DLD1 (cell line): ENCODE measurements around the gene NME7.
"Not testable (repeated sequence)": the region's sequence is repeated elsewhere in the genome, so short reads cannot be mapped to it uniquely, and the experiment has no call there.

Source experiments
- in situ Hi-C: cut with HindIII; loops from 2 replicates; pipeline ENCODE4 v1.10.0; 2017; ENCODE audit warnings: low sequenced_read_pairs

Gene NME7

DNA sequence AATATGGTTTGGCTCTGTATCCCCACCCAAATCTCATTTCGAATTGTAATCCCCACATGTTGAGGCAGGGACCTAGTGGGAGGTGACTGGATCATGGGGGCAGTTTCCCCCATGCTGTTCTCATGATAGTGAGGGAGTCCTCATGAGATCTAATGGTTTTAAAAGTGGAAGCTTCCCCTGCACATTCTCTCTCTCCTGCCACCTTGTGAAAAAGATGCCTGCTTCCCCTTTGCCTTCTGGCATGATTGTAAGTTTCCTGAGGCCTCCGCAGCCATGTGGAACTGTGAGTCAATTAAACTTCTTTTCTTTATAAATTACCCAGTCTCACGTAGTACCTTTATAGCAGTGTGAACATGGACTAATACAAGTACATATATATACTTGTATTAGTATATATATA, 25.5 kb downstream of the NME7 start:
- in situ Hi-C loops = not testable (repeated sequence)

DNA sequence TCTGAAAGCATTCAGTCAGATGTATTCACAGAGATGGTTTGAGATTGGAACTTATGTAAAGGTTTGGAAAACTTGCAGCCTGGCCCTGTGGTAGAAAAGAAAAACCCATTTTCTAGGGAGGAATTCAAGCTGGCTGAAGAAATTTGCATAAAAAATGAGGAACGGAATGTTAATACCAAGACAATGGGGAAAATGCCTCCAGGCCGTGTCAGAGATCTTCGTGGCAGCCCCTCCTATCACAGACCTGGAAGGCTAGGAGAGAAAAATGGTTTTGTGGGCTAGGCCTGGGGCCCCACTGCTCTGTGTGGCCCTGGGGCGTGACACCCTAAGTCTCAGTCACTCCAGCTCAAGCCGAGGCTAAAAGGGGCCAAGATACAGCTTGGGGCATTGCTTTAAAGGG, 26.7 kb downstream of the NME7 start:
- in situ Hi-C loops = no loop called here

DNA sequence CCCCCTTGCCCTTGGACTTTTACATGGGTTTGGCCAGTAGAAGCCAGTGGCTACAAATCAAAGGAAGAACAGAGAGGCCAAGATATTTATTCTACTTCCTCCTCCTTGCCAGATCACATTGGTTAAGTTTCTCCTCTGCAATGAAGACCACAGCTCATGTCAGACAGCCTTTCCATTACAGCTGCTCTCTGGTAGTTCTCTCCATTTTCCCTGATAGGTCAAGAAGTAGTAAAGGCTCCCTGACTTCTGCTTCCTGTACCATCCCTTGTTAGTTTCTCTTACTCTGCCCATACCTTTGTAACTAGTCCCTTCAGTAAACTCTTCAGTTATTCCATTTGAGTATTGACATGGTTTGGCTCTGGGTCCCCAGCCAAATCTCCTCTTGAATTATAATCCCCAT, 27.8 kb downstream of the NME7 start:
- in situ Hi-C loops = no loop called here

DNA sequence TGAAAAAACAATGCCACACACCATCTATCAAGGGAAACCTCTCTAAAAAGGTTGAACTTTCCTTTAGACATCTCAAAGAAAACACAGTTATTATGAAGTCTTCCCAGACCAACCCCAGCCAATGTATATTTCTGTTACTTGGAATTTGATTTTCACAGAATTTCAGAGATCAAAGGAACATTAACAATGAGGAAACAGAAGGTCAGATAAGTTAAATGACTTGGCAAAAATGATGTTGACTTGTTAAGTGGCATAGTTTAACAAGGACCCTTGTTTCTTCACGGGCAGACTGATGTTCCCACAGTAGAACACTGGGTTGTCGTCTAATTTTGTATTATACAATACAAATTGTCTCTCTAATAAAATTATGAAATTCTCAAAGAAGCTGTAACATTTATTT, 29.0 kb downstream of the NME7 start:
- in situ Hi-C loops = no loop called here

DNA sequence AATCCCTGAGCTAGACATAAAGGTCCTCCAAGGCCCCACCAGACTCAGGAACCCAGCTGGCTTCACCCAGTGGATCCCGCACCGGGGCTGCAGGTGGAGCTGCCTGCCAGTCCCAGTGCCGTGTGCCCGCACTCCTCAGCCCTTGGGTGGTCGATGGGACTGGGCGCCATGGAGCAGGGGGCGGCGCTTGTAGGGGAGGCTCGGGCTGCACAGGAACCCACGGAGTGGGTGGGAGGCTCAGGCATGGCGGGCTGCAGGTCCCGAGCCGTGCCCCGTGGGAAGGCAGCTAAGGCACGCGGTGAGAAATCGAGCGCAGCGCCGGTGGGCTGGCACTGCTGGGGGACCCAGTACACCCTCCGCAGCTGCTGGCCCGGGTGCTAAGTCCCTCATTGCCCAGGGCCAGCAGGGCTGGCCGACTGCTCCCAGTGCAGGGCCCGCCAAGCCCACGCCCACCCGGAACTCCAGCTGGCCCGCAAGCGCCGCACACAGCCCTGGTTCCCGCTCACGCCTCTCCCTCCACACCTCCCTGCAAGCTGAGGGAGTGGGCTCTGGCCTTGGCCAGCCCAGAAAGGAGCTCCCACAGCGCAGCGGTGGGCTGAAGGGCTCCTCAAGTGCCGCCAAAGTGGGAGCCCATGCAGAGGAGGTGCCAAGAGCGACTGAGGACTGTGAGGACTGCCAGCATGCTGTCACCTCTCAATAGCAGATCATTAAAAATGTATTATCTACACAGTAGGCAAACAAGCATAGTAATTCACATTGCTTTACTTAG, 30.5 kb downstream of the NME7 start:
- in situ Hi-C loops = not testable (repeated sequence)

DNA sequence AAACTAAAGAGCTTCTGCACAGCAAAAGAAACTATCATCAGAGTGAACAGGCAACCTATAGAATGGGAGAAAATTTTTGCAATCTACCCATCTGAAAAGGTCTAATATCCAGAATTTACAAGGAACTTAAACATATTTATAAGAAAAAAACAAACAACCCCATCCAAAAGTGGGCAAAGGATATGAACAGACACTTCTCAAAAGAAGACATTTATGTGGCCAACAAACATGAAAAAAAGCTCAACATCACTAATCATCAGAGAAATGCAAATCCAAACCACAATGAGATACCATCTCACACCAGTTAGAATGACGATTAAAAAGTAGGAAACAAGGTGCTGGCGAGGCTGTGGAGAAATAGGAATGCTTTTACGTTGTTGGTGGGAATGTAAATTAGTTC, 32.9 kb downstream of the NME7 start:
- in situ Hi-C loops = not testable (repeated sequence)

DNA sequence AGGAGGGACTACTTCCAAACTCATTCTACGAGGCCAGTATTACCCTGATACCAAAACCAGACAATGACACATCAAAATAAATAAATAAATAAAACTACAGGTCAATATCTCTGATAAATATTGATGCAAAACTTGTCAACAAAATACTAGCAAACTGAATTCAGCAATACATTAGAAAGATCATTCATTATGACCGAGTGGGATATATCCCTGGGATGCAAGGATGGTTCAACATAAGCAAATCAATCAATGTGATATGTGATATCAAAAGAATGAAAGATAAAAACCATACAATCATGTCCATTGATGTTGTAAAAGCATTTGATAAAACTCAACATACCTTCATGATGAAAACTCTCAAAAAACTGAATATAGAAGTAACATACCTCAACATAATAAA, 36.7 kb downstream of the NME7 start:
- in situ Hi-C loops = no loop called here

DNA sequence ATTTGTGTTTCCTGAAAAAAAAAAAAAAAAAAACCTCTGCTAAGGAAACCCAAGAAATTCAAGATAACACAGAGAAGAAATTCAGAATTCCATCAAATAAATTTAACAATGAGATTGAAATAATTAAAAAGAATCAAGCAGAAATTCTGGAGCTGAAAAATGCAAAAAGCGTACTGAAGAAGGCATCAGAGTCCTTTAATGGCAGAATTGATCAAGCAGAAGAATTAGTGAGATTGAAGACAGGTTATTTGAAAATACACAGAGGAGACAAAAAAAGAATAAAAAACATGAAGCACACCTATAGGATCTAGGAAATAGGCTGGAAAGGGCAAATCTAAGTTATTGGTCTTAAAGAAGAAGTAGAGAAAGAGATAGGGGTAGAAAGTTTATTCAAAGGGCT, 38.2 kb downstream of the NME7 start:
- in situ Hi-C loops = no loop called here

DNA sequence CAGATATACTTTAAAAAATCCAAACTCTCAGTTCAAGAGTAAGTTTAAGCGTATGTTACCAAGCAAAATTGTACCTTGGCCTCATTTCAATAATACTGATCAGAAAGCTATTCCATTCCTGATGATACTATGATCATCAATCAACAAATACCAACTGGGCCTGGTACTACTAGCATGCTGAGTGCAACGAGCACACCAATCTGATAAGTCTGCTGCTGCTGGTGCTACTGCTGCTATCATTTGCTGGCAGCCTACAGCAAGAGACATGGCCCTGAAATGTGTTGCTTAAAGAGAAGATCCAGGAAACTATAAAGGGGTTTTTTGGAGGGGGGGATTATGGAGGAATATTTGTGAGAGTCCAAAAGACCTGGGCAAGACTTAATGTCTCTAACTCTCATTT, 39.7 kb downstream of the NME7 start:
- in situ Hi-C loops = no loop called here

DNA sequence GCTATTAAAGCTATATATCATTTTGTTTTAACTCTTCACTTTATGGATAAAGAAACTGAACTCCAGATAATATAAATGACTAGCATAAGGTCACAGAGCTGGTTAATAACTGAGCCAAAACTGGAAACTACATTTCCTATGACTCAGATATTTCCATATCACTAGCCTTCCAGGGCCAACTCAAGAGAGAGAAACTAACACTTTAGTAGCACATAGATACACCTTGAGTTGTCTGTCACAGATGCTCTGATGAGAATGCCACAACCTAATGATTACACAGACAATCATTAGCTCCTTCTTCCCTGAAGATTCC, 40.7 kb downstream of the NME7 start:
- in situ Hi-C loops = no loop called here

DNA sequence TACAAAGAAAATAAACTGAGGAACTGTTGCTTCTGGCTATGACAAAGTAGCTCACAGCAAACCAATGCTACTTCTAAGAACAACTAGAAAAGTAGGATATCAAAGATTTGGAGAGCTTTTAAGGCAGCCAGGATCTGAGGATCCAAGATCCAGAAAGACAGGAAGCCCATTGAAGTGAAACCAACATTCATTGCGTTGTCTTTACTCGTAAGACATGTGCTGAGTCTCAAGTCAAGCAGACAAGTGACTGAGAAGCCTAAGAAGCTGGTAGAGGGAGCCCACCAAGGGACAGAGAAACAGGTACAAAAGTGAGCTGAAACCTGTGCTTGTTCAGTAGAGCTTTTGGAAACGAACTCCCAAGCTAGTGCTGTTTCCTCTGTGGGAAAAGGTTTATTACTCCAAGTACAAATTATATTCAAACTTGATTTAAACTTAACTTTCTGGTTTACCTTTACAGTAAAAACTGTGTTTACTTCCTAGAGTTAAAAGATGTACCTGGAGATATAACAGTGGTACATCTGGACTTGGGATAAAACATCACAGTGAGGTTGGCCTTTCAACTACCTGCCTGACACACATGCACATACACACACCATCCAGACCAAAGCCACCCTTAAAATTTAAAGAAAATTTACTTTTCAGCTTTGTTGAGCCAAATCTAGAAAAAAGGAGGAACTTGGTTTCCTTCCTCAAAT, 41.2 kb downstream of the NME7 start:
- in situ Hi-C loops = no loop called here

DNA sequence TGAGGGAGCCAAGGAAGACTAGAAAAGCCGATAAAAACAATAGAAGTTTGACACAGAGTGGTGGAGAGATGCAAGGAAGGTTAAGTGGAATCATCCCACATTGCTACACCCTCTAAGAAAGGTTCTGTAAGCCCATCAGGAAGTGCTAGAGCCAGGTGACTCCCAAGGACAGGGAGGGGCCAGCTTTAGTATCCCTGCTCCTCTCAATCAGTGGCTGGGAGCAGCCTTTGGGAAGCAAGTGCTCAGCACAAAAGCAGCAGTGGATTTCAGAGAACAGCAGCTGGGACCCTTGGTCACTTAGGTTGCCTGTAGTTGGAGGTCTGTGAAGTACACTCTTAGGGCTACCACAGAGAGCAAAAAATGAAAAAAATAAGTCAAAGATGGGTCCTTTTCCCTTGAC, 42.5 kb downstream of the NME7 start:
- in situ Hi-C loops = no loop called here

DNA sequence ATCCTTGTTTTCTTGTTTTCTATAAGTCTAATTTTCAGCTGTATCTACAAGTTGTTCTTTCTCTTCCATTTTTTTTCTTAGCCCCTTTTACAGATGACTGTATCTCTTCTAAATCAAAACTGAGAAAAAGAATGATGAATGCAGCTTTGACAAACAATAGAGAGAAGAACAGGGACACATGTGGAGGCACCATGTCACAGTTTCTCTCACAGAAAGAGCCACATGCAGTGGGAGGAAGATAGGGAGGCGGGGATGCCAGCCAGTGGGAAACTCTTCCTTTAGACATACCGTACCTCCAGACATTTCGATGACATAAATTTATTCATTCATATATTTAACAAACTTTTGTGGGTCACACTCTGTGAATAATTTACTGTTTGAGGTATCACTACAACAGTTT, 45.5 kb downstream of the NME7 start:
- in situ Hi-C loops = no loop called here

DNA sequence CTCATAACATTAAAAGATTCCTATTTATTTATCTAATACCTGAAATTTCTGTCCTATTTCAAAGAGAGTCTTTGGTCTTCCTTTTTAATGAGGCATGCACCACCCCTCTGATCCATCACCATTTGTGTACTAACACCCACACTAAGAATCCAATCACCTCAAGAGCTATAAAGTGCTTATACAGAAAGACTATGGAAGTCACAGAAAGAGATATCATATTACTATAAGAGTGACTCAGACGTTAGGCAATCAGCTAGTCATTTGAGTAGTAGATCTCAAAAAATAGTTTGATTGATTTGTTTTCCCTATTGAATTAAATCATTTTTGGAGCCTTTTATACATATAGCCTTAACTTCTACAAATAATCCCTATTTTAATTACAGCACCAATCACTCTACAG, 46.1 kb downstream of the NME7 start:
- in situ Hi-C loops = no loop called here

DNA sequence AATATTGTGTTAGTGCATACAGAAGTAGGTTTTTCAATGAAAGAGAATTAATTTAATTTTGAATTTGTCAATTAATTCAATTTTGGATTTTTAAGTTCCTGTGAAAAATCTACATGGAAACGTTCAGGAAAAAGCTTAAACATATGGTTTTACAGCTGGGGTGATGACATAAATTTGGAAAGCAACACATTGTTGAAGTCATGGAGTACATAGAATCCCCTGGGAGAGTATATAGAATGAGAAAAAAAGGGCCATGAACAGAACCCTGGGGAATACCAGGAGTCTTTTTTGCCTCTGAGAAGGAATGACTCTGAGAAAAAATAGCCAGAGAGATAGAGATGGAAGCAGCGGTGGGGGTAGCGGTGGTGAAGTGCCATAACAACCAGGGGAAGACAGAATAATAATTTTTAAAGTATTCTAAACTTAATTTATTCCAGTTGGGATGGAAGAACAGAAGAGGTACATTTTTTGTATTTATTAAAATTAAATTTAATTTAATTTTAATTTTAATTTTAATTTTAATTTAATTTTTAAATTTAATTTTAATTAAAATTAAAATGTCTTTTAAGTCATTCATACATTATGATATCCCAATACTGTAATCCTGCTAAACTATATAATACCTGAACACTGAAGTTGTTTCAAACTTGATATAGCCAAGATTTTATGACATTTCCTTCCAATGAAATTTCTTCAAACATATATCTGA, 48.9 kb downstream of the NME7 start:
- in situ Hi-C loops = no loop called here

DNA sequence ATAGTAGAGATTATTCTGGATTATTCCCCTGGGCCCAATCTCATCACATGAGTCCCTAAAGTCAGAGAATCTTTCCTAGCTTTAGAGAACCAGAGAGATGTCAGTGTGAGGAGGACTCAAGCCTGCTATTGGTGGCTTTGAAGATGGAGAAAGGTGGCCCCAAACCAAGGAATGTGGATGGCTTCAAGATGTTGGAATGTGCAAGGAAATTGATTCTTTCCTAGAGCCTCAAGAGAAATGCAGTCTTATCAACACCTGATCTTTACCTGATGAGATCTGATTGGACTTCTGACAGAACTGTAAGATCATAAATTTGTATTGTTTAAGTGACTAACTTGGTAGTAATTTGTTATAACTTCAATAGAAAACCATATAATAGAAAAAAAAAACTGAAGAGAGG, 51.0 kb downstream of the NME7 start:
- in situ Hi-C loops = no loop called here

DNA sequence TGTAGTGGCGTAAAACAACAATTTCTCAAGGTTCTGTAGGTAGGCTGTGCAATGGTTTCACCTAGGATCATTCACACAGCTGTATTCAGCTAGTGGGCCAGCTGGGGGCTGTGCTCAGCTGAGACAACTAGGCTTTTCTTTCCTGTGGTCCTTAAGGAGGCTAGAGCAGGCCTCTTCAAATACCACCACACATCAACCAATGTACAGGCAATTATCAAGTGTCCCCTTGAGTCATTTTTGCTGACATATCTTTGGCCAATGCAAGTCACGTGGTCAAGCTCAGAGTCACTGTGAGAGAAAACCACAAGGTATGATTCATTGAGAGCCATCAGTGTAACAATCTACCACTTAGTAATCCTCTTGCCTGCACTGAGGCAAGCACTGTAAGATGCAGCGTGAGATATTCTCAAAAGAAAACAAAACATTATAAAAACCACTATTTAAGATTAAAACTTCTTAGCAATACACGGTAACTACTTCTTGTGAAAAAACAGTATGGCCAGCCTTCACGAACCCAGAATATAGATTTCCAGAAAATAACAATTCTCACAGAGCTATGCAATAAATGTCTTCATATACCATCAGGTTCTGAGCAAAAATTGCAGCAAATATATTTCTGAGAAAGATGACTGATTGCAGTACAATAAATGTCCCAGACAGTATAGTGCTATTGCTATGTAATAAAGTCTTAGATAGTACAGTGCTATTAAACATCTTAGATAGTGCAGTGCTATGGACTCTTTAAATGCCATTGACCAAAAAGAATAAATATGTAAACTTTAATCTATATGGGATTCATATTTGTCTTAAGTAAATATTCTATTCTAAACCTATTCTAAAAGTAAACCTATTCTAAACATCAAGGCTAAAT, 55.3 kb downstream of the NME7 start:
- in situ Hi-C loops = no loop called here

DNA sequence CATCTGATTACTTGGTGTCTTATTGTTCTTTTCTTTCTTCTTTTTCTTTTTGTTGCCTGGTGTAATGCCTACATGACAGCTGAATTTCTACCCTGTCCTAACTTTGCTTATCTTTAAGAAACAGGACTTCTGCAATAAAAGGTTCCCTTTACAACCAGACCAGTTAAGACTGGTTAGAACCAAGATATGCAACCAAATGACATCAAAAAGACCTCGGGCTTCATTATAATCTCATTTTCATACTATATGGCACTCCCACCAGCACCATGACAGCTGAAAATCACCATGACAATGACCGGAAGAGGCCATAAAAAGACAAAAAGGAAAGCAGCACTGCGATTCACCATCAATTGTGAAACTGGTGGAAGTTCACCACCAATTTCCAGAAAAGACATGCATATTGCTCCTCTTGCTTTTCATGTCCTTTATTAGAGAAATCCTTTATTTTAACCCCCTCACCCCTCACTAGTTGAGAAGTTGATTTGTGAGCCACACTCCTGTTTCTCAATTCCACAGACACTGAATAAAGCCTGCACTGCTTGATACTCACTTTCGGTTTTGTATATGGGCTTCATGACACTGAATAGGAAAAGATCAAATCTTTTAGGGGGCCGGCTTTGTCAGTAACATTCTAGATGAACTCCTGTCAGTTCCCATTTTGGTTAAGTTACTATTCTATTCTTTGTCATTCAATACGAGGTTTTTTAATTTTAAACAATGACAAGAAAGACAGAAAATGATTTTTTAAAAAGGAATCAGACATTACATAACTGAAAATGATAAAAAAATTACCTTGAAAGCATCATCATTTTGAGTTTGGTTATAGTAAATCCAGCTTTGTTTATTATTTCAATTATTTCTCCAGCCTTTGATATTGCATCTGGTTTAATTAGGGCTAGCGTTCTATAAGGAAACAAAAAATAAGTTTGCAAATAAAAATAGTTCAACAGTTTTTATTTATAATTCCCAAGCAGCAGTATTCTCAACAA, 58.1 kb downstream of the NME7 start:
- in situ Hi-C loops = no loop called here

DNA sequence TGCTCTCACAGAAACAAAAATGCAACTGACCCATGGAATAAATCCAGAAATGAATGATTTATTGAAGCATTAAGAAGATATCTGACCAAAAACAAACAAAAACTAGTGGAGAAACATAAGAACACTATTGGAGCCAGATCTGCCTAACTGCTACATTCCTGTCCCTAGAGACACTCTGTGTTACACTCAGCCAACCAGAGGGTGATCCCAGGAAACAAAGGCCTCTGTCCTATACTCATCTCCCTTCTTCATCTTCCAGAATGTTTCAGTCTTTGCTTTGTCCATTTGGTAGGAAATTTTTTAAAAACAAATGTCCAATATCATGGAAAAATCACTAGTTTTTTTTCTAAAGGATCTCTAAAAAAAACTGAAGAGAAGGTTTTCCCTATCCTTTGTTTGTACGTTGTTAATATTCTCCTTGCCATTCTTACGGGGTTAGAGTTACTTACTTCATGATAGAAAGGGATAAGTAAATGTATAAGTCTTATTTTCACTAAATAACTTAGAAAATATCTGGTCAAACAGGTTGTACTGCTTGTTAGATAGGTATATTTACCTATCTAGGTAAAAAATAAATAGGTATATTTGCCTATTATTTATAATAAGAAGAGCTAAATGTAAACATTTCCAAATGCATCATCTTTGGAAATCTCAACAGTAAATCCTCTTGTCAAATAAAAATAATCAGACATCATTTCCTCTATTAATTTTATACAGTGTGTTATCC, 59.1 kb downstream of the NME7 start:
- in situ Hi-C loops = no loop called here
